Mesodermal cell (in vitro differentiated cells): Measurements from ENCODE around the gene CTCFL.

ENCODE experiments used
- H3K27ac ChIP-seq: 2 replicates; pipeline ENCODE4 v1.7.0; 2013; ENCODE audit warnings: mild to moderate bottlenecking, low read depth, low read length, moderate library complexity; ENCODE audit not compliant: severe bottlenecking
- H3K36me3 ChIP-seq: 2 replicates; pipeline ENCODE4 v1.7.1; 2013; ENCODE audit warnings: mild to moderate bottlenecking, low read length, moderate library complexity; ENCODE audit not compliant: control insufficient read depth, insufficient read depth
- H3K4me1 ChIP-seq: one replicate; pipeline ENCODE4 v1.7.1; 2013; ENCODE audit warnings: mild to moderate bottlenecking, low read length; ENCODE audit not compliant: insufficient read depth, control insufficient read depth, poor library complexity, severe bottlenecking
- H3K4me3 ChIP-seq: 2 replicates; pipeline ENCODE4 v1.7.0; 2013; ENCODE audit warnings: low read length, control low read depth, mild to moderate bottlenecking; ENCODE audit not compliant: insufficient read depth, poor library complexity, severe bottlenecking; ENCODE audit errors: extremely low read depth
- H3K9me3 ChIP-seq: 2 replicates; pipeline ENCODE4 v1.7.1; 2013; ENCODE audit warnings: mild to moderate bottlenecking, low read length, moderate library complexity; ENCODE audit not compliant: control insufficient read depth
- WGBS, 2 experiments: methylation state at CpG; one replicate each; pipeline ENCODE4 v1.1.5; 2013; ENCODE audit warnings: missing lambda C conversion rate in 2 of 2; ENCODE audit not compliant: insufficient coverage in 2 of 2; 5-methylcytosine and 5-hydroxymethylcytosine counted together

The CTCFL gene

DNA sequence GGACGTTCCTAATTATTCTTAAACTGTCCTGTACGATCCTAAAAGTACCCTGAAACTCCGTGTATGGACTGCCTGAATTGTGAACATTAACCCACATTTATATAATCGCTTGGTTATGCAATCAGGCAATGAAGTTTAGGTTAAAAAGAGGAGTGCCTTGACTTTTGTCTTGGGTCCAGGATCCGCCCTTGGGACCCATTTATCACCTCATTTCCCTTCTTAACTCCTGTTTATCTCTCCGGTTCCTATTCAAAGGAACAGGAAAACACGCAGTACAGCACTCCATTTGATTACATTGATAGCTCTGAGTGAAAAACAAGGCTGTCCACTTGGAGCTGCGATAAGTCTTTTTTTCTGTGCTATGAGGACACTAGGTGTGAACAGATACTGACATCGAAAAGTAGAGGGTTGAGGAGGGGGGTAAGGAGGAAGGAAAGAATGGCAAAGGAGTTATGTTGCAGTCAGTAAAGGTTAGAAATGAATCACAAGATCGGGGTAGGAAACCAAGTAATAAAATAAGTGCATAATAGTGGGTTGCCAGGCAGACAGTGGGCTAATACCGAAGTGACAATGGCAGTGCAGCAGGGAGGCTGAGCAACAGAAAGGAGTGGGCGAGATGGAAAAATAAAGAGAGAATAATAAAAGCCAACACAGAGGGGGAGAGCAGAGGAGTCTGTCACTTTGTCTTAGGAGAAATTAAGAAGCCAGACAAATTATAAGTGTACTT is 20.1 kb upstream of the CTCFL start:
- no peak overlapping the region for H3K4me3 ChIP-seq
- H3K36me3 ChIP-seq, result no peaks in the 10 kb centered on the region
- no peak overlapping the region for H3K27ac ChIP-seq
- H3K9me3 ChIP-seq, result no peaks in the 10 kb centered on the region
- no peaks in the 10 kb centered on the region for H3K4me1 ChIP-seq
- 77 to 83% methylated on average over 8 to 10 of the region's 12 CpGs for WGBS, 2 experiments

DNA sequence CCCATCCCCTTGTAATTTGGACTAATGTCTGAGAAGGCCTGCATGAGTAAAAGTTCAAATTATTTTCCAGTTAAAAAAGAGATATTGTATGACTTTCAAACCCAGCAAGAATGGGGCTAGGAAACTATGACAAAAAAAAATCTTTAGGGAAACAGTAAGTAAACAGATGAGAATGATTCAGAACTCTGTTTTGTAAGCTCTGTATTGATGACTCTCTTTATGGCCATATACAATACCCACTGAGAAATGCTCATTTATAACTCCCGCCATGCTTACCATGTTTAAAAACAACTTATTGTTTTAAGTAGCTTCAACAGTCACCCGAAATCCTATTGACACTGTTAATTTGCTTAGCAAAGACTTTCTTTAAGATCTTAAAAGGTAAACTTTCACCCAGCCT is 18.8 kb upstream of the CTCFL start:
- Histone ChIP-seq H3K9me3 (peaks cover 2% of the 10 kb centered on the region), H3K4me1 (no peaks in the 10 kb centered on the region), H3K4me3 (no peak overlapping the region), H3K27ac (no peak overlapping the region), H3K36me3 (no peaks in the 10 kb centered on the region)
- 76% methylated on average over 2 of the region's 2 CpGs; no CpG with 5 or more reads in 1 of the 2 experiments for WGBS, 2 experiments

DNA sequence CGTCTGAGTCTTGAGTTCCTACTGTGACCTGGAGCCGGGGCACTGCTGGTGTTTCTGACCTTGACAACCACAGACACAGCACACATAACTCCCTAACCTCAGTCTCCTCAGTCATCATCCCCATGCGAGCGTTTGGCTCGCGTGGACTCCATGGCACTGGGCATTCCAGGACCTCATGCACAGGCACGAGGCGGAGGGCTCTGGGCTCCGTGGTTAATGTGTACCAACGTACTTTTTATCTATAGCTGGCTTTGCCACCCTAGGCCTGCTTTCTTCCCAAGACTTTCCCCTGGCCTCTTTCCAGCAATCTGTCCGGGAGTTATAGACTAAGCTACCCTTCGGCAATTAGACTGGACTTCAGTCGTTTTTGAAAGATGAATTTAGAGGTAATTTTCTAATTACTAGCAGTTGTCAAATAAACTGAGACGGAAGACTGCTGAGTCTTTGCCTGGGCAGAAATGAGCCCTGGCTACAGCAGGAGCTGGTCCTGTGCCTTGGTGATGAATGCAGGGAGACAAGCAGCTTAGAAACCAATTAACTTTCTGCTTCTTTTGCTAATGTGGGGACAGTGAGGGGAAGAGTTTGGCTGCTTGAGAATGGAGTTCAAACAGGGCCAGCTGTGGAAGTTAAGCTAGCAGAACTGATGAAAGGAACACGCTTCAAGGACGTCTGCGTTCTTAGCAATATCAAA is 16.1 kb upstream of the CTCFL start:
- Histone ChIP-seq H3K4me3 (no peak overlapping the region), H3K27ac (no peak overlapping the region), H3K36me3 (no peaks in the 10 kb centered on the region), H3K9me3 (peaks cover 5% of the 10 kb centered on the region), H3K4me1 (no peaks in the 10 kb centered on the region)
- WGBS, 2 experiments, result 83 to 84% methylated on average over 10 to 12 of the region's 17 CpGs

DNA sequence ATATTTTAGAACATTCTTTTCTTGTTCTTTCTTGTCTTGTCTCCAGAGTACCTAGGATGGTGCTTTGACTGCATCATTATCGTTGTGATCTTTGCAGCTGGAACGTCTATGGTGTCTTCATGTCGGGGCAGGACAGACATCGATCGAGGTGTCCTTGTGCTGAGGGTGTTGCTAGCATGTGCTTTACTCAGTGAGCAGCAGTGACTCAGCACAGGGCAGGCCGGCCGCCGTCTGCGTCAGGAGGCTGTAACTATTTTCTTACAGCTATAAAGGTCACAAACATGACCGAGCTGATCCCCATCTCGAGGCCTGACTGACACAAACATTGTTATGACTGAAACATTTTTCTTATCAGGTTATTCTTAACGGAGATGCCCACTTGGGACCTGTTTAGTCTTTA is 14.9 kb upstream of the CTCFL start:
- Histone ChIP-seq H3K9me3 (peaks cover 5% of the 10 kb centered on the region), H3K27ac (no peak overlapping the region), H3K36me3 (no peaks in the 10 kb centered on the region), H3K4me3 (no peak overlapping the region), H3K4me1 (no peaks in the 10 kb centered on the region)
- WGBS, 2 experiments, result 90 to 93% methylated on average over 12 of the region's 12 CpGs

DNA sequence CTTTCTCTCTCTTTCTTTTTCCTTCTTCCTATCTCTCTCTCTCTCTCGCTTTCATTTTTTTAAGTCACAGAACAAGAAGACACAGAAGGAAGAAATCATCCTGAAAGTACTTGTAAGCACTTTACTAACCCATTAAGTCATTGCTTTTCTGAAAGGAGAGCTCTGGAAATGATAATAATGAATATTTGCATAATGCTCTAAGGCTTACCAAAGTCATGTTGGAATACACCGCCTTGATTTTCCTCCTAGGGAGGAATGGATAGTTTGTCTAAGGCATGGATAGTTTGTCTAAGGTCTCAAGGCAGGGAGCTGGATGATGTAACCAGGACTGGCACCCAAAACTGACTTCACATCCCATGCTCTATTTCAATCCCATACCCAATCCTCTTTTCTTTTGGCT is 12.9 kb upstream of the CTCFL start:
- Histone ChIP-seq H3K9me3 (peaks cover 8% of the 10 kb centered on the region), H3K27ac (no peak overlapping the region), H3K4me1 (no peaks in the 10 kb centered on the region), H3K4me3 (no peak overlapping the region), H3K36me3 (no peaks in the 10 kb centered on the region)
- WGBS, 2 experiments, result 75 to 90% methylated on average over 1 to 2 of the region's 2 CpGs

DNA sequence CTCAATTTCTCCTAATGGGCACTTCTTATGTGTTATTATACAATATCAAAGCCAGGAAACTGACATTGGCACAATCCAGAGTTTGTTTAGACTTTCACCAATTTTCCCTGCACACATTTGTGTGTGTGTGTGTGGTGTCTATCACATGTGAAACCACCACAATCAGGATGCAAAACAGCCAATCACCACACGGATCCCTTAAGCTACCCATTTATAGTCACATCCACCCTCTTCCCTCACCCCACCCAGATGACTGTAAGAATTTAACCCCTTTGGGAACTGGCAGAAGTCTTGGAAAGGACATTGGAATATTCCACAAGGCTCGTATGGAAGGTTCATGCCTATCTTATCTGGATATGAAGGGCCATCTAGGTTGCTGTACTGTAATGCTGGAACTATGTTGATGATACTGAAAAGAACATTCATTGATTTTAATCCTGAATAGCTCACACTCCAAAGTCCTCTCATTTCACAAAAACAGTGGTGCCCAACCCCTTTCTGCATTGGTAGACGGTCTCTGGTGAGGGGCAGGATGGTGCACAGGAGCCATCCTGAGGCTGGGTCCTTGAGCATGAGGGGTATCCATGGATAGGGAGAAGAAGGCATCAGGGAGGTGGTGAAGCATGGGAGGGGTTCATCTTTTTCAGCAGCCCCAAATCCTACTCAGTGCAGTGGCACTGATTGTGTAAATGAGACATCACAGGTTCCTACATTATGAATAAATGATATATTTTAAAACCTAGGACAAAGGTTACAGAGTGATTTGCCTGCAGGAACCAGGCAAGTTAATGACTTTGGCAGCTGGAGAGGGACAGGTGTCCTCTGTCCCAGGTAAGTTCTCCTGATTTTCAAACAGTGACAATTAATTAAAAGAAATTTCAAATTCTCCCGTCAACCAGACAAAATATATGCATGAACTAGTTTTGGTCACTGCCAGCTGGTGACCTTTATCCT is 12.1 kb upstream of the CTCFL start:
- Histone ChIP-seq H3K4me3 (no peak overlapping the region), H3K9me3 (peaks cover 10% of the 10 kb centered on the region), H3K36me3 (no peaks in the 10 kb centered on the region), H3K27ac (no peak overlapping the region), H3K4me1 (no peaks in the 10 kb centered on the region)
- 71 to 82% methylated on average over 2 of the region's 4 CpGs for WGBS, 2 experiments

DNA sequence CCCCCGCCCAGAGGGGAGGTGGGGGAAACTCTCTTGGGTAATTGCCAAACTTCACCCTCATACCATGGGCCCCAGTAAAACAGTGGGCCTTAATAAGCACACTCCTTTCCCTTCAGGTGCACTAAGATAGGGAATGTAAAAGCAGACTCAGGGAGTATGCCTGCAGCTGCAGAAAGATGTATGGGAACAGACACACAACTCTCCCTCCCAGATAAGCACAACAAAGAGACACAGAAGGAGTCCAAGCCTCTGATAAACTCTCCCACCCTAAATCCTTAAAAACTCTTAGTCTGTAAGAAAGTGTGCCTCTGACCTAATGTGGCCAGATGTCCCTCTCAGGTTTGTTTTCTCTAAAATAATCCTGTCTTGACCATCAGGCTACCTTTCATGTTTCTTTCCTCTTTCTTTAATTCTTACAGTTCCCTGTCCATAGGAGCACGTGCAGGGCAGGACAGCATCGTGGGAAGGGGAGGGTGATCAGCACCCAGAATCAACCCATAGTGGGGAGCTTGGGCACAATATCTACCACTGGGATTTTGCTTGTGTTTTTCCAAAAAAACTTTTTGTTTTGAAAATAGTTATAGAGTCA is 11.3 kb upstream of the CTCFL start:
- Histone ChIP-seq H3K36me3 (no peaks in the 10 kb centered on the region), H3K4me1 (no peaks in the 10 kb centered on the region), H3K9me3 (peaks cover 10% of the 10 kb centered on the region), H3K27ac (no peak overlapping the region), H3K4me3 (no peak overlapping the region)
- 83% methylated on average over 1 of the region's 3 CpGs; no CpG with 5 or more reads in 1 of the 2 experiments for WGBS, 2 experiments

DNA sequence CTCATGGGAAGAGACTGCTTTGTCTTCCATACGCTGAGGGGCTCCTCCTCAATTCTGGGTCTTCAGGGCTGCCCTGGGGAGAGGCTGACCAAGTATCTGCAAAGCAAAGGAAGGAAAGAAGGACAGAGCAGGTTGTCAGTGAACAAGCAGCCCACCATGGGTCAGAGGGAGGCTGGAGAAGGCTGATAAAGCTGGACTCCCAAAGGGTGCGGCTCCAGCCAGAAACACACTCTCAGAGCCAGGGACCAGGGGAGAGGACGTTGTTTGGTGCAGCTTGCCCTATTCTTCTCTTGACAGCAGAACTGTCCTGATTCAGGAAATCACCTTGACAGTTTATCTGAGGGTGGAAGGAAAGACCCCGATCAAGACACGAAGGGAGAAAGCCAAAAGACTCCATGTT is 10.4 kb upstream of the CTCFL start:
- 84 to 87% methylated on average over 5 of the region's 5 CpGs for WGBS, 2 experiments
- no peaks in the 10 kb centered on the region for H3K4me1 ChIP-seq
- H3K36me3 ChIP-seq, result no peaks in the 10 kb centered on the region
- no peak overlapping the region for H3K27ac ChIP-seq
- no peak overlapping the region for H3K4me3 ChIP-seq
- peaks cover 10% of the 10 kb centered on the region for H3K9me3 ChIP-seq

DNA sequence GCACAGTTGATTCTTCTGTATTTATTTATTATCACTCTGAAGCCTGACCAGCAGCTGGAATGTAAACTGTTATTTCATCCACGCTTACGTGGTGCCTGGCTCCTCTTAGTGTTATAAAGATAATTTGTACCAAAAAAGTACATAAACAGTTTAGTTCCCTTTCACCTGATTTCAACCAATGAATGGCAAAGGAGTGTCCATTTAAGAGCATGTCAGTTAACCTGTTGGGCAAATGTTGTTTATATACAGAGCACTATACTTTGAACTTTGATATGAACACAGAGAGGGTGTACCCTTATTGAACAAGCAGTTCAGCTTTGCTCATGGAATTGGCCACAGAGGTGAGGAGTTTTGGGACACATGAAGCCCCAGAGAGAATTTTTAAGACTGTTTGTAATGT is 7.2 kb upstream of the CTCFL start:
- Histone ChIP-seq H3K4me3 (no peak overlapping the region), H3K9me3 (peaks cover 6% of the 10 kb centered on the region), H3K4me1 (no peaks in the 10 kb centered on the region), H3K36me3 (no peaks in the 10 kb centered on the region), H3K27ac (no peak overlapping the region)
- no CpG with 5 or more reads among the region's 2 CpGs for WGBS, 2 experiments

DNA sequence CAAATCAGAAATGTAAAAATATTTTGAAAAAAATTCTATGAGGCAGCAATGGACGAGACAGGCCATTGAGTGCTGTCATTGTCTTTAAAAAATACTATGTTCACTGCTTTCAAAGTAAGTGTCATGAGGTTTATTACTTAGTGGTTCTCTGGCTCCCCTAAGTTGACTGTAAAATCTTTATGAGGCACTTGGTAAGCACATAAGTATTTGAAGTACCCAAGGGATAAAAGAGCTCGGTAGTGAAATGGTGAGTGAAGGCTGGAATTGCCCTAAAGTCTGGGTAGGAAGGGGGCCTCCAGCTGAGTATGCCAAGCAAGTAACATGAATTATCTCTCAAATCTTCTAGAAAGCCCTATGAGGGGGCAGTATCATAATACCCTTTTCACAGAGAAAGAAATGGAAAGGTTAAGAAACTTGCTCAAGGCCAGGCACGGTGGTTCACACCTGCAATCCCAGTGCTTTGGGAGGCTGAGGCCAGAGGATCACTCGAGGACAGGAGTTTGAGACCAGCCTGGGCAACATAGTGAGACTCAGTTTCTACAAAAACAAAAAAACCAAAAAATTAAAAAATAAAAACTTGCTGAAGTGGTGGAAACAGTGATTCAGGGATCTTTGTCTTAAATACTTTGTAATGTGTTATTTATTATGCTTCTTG is 5.5 kb upstream of the CTCFL start:
- Histone ChIP-seq H3K4me1 (no peaks in the 10 kb centered on the region), H3K4me3 (no peak overlapping the region)
- 80 to 97% methylated on average over 1 to 3 of the region's 4 CpGs for WGBS, 2 experiments

More for the DNA sequence above, 5.5 kb upstream of the CTCFL start:
- Histone ChIP-seq H3K27ac (no peak overlapping the region), H3K36me3 (no peaks in the 10 kb centered on the region), H3K9me3 (peaks cover 6% of the 10 kb centered on the region)
